Bronchus fibroblast of lung (primary cell): ENCODE data around the gene CTRB1. TPM values are rescaled to one million over a fixed set of nuclear protein-coding genes. Genes with fewer than 3 reads are reported as not detected.

Source experiments
- total RNA-seq: library from RNA; depleted of rRNA; stranded (reverse); fragments of >200 nt; gene quantifications from 2 replicates; pipeline ENCODE4 v1.2.3, GENCODE V29; 2015

The CTRB1 gene
- not detected in 2 replicates for total RNA-seq

DNA sequence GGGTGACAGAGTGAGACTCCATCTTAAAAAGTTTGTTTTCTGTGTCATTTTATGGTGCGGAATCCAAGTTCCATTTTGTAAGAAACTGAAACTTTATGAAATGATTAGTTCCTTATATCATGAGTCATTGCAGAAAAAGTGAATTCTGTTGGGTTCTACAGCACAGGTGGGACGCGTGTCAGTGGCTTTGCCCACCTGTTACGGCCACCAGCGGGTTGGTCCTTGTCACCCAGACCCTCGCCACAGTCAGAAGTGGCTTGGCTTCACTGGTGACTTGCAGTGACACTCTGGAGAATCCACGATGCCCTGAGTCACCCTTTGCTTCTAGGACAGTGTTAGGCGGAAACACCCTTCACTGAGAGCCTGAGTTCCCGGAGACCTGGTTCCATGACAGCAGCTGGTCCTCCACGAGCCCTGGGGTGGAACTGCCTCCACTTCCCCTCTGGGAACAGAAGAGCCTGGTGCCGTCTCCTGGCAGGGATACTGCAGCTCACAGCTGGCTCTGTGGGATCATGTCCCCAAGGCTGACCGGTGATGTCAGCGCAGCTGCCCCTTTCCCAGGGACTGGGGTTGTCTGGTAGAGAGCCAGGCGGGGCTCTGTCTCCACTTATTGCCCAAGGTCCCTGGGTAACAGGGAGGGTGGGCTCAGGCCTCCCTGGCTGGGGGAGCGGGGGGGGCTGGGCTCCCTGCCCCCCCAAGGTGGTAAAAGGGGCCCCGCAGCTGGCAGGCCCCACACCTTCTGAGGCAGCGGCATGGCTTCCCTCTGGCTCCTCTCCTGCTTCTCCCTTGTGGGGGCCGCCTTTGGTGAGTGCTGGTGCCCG, at the start of gene CTRB1:
TSS of gene CTRB1 (plus strand) at position 733 of the 821 bp plus-strand sequence. CDS start at position 753, 20 bp downstream.

DNA sequence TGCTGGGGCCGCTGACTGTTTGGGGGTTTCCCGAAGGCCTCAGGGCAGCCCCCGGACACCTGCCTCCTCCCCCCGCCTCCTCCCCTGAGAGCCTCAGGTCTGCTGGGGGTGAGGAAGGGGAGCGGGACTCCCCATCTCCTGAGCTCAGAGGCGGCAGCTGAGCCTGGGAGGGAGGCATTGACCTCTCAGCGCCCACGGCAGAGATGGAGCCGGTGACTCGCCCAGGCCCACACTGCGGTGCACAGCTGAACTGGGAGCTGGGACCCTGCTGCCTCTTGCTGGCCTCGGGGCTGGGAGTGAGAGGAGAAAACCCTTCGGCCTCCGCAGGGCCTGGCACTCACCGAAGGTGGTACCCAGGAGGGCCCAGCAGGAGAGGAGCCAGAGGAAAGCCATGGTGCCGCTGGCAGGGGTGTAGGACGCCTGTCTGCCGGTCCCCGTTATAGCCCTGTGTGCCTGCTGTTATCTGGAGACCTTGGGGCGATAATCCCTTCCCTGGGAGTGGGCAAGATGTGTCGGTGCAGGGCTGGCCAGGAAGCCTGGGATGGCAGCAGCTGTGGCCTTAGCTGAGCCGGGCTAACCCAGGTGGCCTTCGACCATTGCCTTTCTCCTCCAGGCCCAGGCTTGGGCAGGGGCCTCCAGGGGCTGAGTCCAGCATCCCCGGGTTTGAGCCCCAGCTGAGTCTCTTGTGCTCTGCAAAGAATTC, 11.9 kb upstream of the CTRB1 start, which contains the start of gene CTRB2:
TSS of gene CTRB2 (minus strand) at position 413 of the 703 bp plus-strand sequence. CDS start at position 393, 20 bp downstream.

GRCh38 chr16:75251280-75252048, 32.7 kb downstream of the CTRB1 start, which contains the start of gene BCAR1:
TSS of gene BCAR1 (minus strand) at chr16:75251624. CDS start at chr16:75251482, 142 bp downstream.

Other genes with a start within 250 kb of the CTRB1 start
- gene WDR59, start 233.9 kb upstream of the CTRB1 start, total RNA-seq: 6.7 and 11.6 TPM in 2 replicates
- gene ZNRF1, start 220.0 kb upstream of the CTRB1 start, total RNA-seq: 23.6 and 26.6 TPM in 2 replicates
- gene LDHD, start 102.2 kb upstream of the CTRB1 start, total RNA-seq: 0.34 and 0.45 TPM in 2 replicates
- 6.7 and 8.2 TPM in 2 replicates for gene ZFP1, start 70.5 kb upstream of the CTRB1 start, total RNA-seq
- not detected in 2 replicates for gene CTRB2, start 11.8 kb upstream of the CTRB1 start, total RNA-seq
- gene BCAR1, start 32.6 kb downstream of the CTRB1 start, total RNA-seq: 73.9 and 76.3 TPM in 2 replicates
- gene CFDP1, start 214.5 kb downstream of the CTRB1 start, total RNA-seq: 37.5 and 44.4 TPM in 2 replicates
- 4.2 and 5.5 TPM in 2 replicates for gene TMEM170A, start 245.7 kb downstream of the CTRB1 start, total RNA-seq